ENCODE results near the gene LRRIQ4. TPM values are rescaled to one million over a fixed set of nuclear protein-coding genes. Genes with fewer than 3 reads are reported as not detected.

Gene LRRIQ4
- total RNA-seq, 1 donor from 2014 or later: 0.31 TPM

DNA sequence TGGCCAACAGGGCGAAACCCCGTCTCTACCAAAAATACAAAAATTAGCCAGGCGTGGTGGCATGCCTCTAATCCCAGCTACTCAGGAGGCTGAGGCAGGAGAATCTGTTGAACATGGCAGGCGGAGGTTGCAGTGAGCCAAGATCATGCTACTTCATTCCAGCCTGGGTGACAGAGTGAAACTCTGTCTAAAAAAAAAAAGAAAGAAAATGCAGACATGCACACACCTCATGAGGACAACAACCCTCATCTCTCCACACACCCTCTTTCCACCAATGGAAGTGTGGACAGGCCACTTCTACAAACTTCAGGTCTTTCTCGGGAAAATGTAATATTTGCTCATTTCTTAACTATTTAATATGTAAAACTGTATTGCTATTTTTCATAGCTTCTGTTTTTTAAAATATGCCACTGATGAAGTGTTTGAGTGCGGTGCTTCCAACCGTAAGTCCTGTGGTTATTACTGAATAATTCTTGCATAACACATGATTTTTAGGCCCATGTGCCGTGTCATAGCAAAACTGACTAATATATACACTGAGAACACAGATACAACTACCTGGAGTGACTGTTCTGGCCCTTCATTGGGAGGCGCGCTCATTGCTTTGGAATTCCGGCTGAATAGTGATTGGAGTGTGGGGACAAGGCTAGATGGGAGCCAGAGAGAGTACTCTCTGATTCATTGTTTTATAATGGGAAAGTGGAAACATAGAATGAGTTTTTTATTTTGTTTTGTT is 34.0 kb downstream of the LRRIQ4 start:
- TF ChIP-seq, protein P1, sequence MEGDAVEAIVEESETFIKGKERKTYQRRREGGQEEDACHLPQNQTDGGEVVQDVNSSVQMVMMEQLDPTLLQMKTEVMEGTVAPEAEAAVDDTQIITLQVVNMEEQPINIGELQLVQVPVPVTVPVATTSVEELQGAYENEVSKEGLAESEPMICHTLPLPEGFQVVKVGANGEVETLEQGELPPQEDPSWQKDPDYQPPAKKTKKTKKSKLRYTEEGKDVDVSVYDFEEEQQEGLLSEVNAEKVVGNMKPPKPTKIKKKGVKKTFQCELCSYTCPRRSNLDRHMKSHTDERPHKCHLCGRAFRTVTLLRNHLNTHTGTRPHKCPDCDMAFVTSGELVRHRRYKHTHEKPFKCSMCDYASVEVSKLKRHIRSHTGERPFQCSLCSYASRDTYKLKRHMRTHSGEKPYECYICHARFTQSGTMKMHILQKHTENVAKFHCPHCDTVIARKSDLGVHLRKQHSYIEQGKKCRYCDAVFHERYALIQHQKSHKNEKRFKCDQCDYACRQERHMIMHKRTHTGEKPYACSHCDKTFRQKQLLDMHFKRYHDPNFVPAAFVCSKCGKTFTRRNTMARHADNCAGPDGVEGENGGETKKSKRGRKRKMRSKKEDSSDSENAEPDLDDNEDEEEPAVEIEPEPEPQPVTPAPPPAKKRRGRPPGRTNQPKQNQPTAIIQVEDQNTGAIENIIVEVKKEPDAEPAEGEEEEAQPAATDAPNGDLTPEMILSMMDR (IDR thresholded peaks at IDR 0.05; ENCODE audit: unreplicated experiment): no peak

GRCh38 chr3:169847896-169848295 is 35.2 kb downstream of the LRRIQ4 start:
- no peaks in the 10 kb centered on the region for H3K36me3 Mint-ChIP-seq (ENCODE audit: insufficient read depth)
- DNase-seq (ENCODE audit: low spot score, unreplicated experiment): no peak
- peaks cover 6% of the 10 kb centered on the region for H3K27me3 Mint-ChIP-seq
- no peak overlapping the region for H3K27ac Mint-ChIP-seq
- H3K9me3 Mint-ChIP-seq (ENCODE audit: low read depth): no peaks in the 10 kb centered on the region
- no peak overlapping the region for H3K4me3 Mint-ChIP-seq (ENCODE audit: low read depth)
- H3K4me1 Mint-ChIP-seq (ENCODE audit: low read depth): no peaks in the 10 kb centered on the region
- TF ChIP-seq, protein P1 (IDR thresholded peaks at IDR 0.05; ENCODE audit: unreplicated experiment): no peak

More for the DNA sequence above, 34.0 kb downstream of the LRRIQ4 start:
- no peaks in the 10 kb centered on the region for H3K9me3 Mint-ChIP-seq (ENCODE audit: low read depth)
- no peak overlapping the region for H3K27ac Mint-ChIP-seq
- no peak for DNase-seq (ENCODE audit: low spot score, unreplicated experiment)
- H3K4me1 Mint-ChIP-seq (ENCODE audit: low read depth): no peaks in the 10 kb centered on the region
- no peak overlapping the region for H3K4me3 Mint-ChIP-seq (ENCODE audit: low read depth)
- peaks cover 6% of the 10 kb centered on the region for H3K27me3 Mint-ChIP-seq
- no peaks in the 10 kb centered on the region for H3K36me3 Mint-ChIP-seq (ENCODE audit: insufficient read depth)

DNA sequence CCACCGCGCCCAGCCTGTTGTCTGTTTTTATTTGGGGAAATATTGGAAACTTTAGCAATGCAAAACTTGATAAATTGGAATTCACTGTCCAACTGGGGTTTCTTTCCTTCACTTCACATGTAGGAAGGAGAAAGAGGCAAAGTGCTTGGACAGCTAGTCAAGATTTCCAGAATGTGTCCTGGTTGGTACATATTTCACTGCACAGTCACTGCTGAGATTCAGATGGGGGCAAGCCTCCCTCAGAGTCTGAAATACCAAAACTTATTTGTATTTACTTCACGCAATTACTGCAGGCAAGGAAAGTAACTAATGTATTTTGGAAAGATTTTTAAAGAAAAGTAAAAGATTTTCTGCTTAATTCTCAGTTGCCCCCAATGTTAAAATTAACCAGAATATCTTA is 36.1 kb downstream of the LRRIQ4 start:
- H3K9me3 Mint-ChIP-seq (ENCODE audit: low read depth): no peaks in the 10 kb centered on the region
- H3K27ac Mint-ChIP-seq: no peak overlapping the region
- TF ChIP-seq, protein P1 (IDR thresholded peaks at IDR 0.05; ENCODE audit: unreplicated experiment): no peak
- DNase-seq (ENCODE audit: low spot score, unreplicated experiment): no peak
- no peaks in the 10 kb centered on the region for H3K4me1 Mint-ChIP-seq (ENCODE audit: low read depth)
- no peaks in the 10 kb centered on the region for H3K36me3 Mint-ChIP-seq (ENCODE audit: insufficient read depth)
- no peak overlapping the region for H3K4me3 Mint-ChIP-seq (ENCODE audit: low read depth)
- peaks cover 6% of the 10 kb centered on the region for H3K27me3 Mint-ChIP-seq

GRCh38 chr3:169850618-169851017 is 37.9 kb downstream of the LRRIQ4 start:
- Mint-ChIP-seq H3K4me1 (ENCODE audit: low read depth) (no peaks in the 10 kb centered on the region), H3K27me3 (peaks cover 6% of the 10 kb centered on the region), H3K27ac (no peak overlapping the region), H3K36me3 (ENCODE audit: insufficient read depth) (no peaks in the 10 kb centered on the region), H3K9me3 (ENCODE audit: low read depth) (no peaks in the 10 kb centered on the region), H3K4me3 (ENCODE audit: low read depth) (no peak overlapping the region)
- TF ChIP-seq, protein P1 (IDR thresholded peaks at IDR 0.05; ENCODE audit: unreplicated experiment): no peak
- DNase-seq (ENCODE audit: low spot score, unreplicated experiment): no peak

DNA sequence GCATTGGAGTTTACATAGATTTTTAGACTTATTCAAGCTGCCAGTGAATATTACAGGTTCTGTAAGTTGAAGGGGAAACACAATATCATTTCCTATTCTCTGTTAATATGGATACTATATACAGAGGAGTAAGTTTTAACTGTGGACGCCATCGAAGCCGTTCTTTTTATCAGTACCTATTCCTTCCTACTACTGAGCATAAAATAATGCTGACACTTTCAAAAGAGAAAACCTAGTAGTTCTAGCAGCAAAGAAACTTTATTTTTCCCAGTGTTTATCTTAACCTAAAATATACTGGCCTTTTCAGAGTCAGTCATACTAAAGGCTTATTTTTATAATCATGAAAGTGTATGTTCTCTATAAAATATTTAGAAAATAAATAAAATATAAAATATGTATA is 42.8 kb downstream of the LRRIQ4 start:
- H3K9me3 Mint-ChIP-seq (ENCODE audit: low read depth): no peaks in the 10 kb centered on the region
- no peaks in the 10 kb centered on the region for H3K4me1 Mint-ChIP-seq (ENCODE audit: low read depth)
- no peaks in the 10 kb centered on the region for H3K27me3 Mint-ChIP-seq
- TF ChIP-seq, protein P1 (IDR thresholded peaks at IDR 0.05; ENCODE audit: unreplicated experiment): no peak
- no peak for DNase-seq (ENCODE audit: low spot score, unreplicated experiment)
- no peak overlapping the region for H3K4me3 Mint-ChIP-seq (ENCODE audit: low read depth)
- H3K27ac Mint-ChIP-seq: no peak overlapping the region
- H3K36me3 Mint-ChIP-seq (ENCODE audit: insufficient read depth): no peaks in the 10 kb centered on the region

Measured in progenitor cell of endocrine pancreas (in vitro differentiated cells).